Measurements from ENCODE around the gene CREBBP.

CREBBP gene

DNA sequence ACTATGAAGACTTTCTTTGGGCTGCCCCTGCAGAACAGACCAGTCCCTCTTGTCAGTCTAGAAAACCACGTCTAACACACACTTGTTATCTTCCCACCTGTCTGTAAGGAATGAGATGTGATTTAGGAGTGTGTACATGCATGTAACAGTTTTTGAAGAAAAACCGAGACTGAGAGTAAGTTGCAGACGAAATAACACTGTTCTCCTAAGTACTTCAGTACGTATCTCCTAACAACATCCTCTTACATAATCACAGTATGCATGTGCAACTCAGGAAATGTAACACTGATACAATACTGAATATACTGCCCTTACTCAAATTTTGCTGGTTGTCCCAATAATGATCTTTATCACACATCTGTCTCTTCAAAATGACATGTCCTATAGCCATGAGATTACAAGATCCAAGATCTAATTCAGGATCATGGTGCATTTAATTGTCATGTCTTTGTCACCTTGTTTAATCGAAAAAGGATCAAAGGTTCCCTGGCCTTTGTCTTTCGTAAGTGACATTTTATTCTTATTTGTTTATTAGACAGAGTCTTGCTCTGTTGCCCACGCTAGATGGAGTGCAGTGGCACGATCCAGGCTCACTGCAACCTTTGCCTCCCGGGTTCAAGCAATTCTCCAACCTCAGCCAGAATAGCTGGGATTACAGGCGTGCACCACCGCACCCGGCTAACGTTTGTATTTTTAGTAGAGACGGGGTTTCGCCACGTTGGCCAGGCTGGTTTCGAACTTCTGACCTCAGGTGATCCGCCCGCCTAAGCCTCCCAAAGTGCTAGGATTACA lies 25.6 kb downstream of the CREBBP start:
- DNase-seq: no peak

DNA sequence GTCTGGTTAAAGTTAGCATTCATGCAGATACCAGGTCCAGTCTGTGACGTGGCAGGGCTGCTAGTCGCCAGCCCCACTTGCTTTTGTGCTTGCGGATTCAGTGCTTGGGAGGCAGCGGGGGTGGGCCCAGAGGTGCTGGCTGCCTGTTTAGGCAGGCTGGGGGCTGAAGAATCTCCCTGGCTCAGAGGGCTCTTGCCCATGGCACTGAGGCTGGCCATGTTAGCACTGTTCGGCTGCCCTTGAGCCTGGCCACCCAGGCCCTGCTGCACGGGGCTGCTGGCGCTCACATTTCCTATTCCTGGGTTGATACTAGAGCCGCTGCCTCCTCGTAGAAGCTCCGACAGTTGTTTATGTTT lies 30.0 kb downstream of the CREBBP start:
- DNase-seq: no peak

DNA sequence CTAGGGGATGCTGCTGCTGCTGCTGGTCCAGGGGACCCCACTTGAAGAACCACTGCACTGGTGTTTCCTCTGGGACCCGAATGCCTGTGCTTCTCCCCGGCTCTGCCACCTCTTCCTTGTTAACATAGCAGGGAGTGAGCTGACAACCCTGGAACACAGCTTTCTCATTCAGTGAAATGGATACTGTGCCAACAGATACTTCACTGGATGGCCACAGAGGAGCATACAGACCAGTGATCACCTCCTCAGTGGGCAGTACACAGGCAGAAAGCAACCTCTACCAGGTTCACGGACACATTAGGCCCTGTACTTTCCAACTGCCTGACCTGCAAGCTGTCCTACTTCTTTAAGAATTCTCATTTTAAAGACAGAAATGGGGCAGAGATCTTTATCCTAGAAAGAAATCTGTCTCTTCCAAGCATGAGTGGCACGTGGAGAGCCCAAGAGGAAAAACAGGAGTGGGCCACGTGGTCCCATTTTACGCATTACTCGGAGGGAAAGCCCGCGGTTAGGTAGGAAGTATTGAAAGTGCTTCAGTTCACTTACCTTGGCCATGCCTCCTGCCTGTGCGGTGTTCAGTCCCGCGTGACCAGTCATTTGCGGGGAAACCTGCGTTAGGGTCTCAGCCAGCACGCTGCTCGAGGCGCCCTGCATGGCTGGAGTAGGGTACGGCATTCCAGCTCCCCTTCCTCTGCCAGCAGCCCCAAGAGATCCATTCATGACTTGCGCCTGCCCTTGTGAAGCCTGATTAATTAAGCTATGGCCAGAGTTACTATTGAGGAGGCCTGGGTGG lies 30.6 kb downstream of the CREBBP start:
- DNase-seq: no peak

DNA sequence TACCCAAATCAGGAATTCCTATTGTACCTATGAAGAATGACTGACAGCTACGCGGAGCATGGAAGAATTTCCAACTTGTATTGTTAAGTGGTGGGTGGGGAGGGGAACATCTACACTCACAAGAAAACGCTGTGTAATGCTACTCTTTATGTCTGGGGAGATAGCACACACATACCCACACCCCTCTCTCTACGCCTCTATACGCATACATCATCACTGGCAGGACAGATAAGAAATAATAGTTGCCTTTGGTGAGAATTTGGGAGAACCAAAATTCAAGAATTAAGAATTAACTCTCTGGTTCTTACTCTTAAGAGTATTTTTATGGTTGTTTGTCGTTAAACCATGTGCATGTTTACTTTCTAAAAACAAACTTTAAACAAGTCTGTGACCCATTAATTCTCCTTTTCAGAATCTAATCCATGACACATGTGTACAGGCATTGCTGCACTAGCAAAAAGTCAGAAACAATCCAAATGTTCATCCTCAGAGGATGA lies 33.9 kb downstream of the CREBBP start:
- DNase-seq: no peak

DNA sequence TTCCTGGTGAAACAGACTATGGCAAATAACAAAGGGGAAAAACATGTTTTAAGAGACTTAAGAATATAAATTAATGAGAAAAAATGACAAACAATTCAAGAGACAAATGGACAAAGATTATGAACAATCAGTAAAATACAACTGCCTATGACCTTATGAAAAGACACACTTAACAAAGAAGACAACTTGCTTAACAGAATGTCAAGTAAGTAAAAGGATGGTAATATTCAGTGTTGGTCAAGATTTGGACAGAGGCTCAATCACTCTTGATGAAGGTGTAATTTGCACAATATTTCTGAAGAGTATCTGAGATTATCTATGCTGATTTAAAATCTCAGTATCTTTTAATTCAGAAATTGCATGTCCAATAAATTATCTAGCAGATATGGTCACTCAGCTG lies 34.4 kb downstream of the CREBBP start:
- no peak for DNase-seq

DNA sequence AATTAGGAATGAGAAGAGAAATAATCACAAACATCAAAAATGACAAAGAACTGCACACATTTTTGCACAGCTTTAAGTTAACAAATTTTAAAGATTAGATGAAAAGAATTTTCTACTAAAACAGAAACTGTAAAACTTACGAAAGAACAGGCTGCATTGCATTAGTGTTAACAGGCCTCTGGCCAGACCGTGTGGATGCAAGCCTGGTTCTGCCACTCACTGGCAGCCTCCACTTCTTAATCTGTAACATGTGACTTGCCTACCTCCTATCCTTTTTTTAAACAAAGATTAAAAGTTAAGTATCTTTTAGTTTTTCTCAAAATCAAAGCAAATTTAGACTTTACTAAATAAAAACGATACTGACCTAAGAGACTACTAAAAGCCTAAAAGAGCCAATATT lies 37.5 kb downstream of the CREBBP start:
- no peak for DNase-seq

DNA sequence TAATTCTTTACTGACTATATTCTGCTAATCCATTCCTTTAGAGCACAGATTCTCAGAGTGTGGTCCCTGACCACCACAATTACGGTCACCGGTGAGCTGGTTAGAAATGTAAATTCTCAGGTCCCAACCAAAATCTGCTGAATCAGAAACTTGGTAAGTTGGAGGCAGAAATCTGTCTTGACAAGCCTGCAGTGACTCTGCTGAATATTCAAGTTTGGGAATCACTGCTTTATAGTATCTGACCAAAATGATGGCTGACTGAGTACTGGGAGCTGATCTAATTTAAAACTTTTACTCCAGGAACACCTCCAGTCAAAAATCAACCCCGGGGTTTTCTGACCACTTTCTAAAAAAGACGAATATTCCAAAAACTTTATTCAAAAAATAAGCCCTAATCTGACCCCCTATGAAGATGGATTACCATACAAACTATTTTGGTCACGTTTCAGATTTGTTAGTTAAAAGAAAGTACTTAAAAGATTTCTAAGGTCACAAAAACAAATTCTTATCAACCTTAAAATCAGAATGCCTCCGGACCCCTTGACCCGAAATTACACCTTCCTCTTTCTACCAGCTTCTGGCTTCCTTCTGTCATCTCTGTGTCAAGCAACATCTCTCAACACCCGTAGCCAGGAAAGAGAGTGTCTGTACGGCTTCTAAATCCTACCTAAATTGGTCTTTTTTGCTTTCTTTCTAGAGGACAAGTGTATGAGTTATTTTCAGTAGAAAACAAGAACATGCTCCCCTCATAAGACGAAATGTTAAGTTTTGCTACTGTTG lies 38.6 kb downstream of the CREBBP start:
- no peak for DNase-seq

DNA sequence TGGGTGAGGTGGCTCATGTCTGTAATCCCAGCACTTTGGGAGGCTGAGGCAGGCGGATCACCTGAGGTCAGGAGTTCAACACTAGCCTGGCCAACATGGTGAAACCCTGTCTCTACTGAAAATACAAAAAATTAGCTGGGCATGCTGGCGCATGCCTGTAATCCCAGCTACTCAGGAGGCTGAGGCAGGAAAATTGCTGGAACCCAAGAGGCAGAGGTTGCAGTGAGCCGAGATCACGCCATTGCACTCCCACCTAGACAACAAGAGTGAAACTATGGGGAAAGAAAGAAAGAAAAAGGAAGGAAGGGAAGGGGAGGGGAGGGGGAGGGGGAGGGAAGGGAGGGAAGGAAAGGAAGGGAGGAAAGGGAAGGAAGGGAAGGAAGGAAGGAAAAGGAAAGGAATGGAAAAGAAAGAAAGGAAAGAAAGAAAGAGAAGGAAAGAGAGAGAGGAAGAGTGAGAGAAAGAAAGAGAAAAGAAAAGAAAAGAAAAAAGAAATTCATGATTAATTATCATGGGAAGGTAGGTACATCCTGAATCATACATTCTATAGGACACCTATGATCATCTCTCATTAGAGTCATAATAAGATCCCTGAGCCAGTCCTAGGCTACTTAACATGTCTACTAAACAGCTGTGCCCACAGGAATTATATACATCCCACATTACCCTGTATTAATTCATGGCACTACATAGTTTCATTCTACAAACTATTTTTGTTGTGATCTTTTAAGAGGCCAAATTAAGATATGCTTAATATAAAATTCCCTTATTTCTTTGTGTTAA lies 40.9 kb downstream of the CREBBP start:
- no peak for DNase-seq

DNA sequence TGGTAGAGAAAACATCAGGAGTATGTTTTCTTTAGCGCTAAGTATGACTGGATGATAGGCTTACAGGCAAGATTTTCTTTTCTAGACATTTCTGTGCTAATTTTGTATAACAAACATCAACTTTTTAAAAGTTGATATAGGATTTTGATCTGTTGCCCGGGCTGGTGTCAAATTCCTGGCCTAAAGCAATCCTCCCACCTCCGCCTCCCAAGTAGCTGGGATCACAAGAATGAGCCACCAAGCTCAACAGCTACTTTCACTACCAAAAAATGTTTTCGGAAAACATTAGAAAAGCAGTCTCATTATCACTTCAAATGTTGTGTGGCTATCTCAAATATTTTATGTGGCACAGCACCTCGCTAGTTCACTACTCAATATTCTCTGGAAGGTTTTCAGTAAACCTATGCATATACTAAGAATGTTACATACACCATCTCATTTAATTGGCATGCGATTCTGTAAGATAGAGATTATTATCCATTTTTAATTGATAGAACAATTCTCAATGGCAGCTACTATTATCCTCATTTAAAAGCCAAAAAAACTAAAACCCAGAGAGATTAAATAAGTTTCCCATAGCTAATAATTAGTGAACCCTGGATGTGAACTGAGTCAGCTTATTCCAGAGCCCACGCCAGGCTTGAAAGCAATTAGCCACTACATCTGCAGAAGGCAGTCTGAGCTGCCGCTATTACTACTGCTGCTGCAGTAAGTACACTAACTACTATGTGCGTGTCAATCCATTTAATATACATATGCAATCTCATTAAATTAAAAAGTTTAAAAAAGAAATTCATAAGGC lies 41.7 kb downstream of the CREBBP start:
- DNase-seq: no peak

DNA sequence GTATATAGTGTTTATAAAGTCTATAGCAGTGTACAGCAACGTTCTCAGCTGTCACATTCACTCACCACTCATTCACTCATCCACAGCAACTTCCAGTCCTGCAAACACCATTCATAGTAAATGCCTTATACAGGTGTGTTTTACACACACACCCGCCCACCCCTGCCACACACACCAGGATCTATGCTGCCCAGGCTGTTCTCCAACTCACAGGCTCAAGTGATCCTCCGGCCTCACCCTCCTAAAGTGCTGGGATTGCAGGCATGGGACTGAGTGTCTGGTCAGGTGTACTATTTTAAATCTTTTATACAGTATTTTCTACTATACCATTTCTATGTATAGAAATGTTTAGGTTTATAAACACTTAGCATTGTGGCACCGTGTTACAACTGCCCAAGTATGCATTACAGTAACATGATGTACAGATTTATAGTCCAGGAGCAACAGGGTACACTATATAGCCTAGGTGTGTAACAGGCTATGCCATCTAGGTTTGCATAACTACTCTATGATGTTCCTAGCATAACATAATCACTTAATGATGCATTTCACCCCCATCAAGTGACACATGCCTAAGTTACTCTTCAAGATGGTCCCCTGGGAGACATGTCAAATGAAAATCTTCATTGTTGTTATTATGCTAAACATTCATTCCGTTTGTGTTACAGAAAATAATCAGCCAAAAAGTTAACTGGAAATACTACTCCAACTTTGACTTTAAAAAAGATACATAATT lies 42.5 kb downstream of the CREBBP start:
- DNase-seq: no peak

DNA sequence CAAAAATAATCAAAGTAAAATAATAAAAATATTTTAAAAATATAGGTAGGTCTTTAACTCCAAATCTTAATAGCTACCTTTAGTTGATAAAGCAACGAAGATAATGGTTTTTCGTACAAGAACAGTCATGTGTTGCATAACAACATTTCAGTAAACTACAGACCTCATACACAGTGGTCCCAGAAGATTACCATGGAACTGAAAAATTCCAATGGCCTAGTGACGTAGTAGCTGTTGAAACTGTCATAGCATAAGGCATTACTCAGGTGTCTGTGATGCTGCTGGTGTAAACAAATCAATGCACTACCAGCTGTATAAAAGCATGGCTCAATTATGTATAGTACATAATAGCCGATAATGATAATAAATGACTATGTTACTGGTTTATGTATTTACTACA lies 43.9 kb downstream of the CREBBP start:
- DNase-seq: no peak

DNA sequence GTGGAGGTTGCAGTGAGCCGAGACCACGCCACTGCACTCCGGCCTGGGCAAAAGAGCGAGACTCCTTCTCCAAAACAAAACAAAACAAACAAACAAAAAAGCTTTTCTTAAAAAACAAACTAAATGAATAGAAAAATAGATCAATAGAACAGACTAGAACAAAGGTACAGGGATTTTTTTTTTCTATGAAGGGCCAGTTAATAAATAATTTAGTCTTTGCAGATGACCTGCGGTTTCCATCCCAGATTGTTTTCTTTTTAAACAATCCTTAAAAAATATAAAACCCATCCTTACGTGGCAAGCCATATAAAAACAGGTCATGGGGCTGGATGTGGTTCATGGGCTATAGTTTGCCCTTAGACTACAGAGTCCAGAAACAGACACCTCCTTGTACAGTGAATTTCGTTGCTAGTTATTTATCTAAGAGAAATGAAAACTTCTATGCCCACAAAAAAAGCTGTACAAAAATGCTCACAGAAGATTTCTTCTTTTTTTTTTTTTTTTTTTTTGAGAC lies 45.4 kb downstream of the CREBBP start:
- no peak for DNase-seq

DNA sequence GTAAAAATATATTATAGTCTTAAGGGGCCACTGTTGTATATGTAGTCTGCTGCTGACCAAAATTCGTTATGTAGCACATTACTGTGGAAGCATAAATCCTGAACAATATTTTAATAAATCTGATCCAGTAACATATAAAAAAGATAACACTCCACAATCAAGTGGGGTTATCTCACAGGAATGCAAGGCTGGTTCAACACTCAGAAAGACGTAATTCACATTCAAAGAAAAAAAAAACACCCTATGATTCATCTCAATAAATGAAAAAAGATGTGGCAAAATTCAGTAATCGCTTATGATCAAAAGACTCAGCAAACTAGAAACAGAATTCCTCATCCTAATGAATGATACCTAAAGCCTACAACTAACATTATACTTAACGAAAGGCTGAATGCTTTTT lies 47.8 kb downstream of the CREBBP start:
- no peak for DNase-seq

DNA sequence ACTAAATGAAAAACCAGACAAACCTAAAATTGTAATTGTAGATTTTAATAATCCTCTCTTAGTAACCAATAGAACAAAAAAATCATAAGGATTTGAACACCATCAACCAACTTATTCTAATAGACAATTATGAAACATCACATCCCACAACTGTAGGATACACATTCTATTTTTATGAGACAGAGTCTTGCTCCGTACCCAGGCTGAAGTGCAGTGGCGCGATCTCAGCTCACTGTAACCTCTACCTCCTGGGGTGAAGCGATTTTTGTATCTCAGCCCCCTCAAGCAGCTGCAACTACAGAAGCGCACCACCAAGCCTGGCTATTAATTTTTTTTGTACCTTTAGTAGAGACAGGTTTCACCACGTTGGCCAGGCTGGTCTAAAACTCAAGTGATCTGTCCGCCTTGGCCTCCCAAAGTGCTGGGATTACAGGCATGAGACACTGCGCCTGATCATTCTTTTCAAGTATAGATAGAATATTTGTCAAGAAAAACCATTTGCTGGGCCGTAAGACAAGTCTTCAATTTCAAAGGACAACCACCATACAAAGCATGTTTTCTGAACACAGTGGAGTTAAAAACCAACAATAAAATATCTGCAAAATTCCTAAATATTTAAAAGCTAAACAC lies 49.8 kb downstream of the CREBBP start:
- DNase-seq: no peak

DNA sequence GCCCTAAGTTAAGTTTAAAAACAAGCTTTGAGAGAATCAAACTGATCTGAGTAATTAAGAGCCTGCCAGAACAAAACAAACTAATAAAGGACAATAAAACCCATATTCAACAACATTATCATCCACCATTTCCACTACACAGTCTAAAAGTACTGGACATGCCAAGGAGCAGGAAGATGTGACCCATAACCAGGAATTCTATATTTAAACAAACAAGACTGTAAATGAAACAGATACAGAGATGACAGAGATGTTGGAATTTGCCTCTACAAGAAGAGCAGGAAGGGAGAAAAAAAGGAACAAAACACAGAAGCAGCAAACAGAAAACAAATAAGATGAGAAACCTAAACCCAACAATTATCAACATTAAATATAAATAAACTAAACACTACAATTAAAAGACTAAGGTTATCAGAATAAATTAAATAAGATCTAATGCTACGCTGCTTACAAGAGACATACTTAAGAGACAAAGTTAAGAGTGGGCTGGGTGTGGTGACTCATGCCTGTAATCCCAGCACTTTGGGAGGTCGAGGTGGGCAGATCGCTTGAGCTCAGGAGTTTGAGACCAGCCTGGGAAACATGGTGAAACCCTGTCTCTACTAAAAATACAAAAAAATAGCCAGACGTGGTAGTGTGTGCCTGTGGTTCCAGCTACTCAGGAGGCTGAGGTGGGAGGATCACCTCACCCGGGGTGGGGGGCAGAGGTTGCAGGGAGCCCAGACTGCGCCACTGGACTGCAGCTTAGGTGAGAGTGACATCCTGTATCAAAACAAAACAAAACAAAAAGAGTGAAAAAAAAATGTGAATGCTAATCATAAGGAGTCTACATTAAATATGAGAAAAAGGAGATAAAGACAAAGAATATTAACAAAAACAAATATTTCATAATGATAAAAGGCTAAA lies 50.6 kb downstream of the CREBBP start:
- DNase-seq: no peak

DNA sequence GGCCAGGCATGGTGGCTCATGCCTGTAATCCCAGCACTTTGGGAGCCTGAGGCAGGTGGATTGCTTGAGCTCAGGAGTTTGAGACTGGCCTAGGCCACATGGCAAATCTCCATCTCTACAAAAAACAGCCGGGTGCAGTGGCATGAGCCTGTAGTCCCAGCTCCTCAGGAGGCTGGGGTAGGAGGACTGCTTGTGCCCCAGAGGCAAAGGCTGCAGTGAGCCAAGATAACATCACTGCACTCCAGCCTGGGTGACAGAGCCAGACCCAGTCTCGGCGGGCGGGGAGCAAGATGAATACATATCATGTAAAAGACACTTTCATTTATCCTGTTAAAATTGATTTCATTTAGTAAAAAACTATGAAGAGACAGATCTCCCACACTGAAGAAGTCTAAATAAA lies 54.6 kb downstream of the CREBBP start:
- DNase-seq: no peak

DNA sequence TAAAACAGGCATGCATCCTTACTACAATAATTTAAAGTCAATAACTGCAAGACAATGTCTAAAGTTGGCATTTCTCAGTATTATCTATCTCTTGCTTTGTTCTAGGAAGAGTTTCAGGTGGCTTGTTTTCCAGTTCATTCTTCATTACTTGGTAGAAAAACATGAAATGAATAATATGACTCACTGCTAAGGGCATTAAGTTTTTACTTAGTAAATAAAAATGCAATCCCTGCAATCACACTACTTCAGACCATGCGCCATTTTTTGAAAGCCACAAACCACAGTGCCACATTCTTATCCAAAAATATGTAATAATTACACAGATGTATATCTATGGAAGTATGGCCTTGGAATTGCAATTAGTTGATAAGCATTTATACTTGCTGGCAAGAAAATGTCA lies 55.4 kb downstream of the CREBBP start:
- DNase-seq: no peak

DNA sequence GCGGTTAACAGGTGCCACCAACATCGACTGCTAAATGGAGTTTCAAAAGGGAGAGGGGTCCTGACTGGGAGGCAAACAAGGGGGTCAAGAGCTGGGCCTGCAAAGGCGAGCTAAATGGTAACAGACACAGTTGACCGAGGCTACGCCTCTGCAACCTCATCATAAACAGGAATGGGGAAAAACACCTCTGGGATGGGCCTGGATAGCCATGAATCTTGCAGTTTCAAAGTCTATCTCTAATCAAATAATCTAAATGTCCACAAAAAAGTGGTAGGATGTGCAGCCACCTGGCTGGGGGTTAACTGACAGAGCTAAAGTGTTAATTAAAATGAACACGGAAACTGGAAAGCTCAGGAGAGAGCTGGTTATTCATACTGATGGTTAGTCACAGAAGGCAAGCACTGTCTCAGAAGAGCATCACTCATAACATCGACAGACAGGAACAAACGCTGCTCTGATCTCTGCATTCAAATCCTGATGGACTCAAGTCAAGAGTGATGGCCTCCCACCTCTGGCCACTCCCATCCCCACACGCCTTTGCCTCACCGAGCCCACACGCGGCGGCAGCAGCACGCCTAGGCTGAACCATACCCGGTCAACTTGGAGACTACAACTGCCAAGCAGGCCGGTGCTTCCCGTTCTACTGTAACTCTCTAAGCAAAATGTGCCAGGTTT lies 56.3 kb downstream of the CREBBP start:
- DNase-seq: no peak

DNA sequence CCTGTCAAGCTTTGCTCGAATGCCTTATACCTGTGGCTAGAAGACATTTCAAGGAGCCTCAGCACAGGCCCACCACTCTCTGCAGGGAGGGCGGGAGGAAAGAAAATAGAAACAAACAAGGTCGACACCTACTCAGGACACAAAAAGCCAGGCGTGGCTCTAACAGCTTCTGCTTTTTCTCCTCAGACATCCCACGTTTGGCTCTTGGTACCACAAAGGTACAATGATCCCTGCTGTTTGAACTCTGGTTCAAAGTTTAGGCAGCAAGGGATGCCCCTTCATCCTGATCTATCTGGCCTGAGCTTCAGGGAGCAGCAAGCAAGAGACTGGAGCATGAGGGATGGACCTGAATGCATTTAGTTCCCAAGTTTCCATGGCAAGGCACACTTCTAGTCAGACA lies 57.1 kb downstream of the CREBBP start:
- no peak for DNase-seq

All from stimulated activated CD4-positive, alpha-beta T cell treated with anti-CD3 and anti-CD28 coated beads, Interleukin-4, amount 100 ng/mL, for 24 hours (primary cell).